Left ventricle myocardium inferior (tissue), 1 donor: ENCODE data around the gene INTS2. TPM values are rescaled to one million over a fixed set of nuclear protein-coding genes. Genes with fewer than 3 reads are reported as not detected.

Experiments used
- DNase-seq: peaks from one replicate; pipeline ENCODE4 v3.0.0-alpha.2; 2020
- H3K27ac ChIP-seq: fragments of 200-600 bp; replicated peaks from 2 replicates; pipeline ENCODE4 v1.8.0; 2021
- H3K27me3 ChIP-seq: fragments of 200-600 bp; 2 replicates; pipeline ENCODE4 v1.8.0; 2021; ENCODE audit warnings: low read depth
- H3K36me3 ChIP-seq: fragments of 200-600 bp; 2 replicates; pipeline ENCODE4 v1.8.0; 2021
- H3K4me1 ChIP-seq: fragments of 200-600 bp; 2 replicates; pipeline ENCODE4 v1.8.0; 2021
- H3K4me3 ChIP-seq: fragments of 200-600 bp; 2 replicates; pipeline ENCODE4 v1.8.0; 2021; ENCODE audit warnings: mild to moderate bottlenecking, moderate library complexity
- H3K9me3 ChIP-seq: fragments of 200-600 bp; replicated peaks from 2 replicates; pipeline ENCODE4 v1.8.0; 2021
- CTCF ChIP-seq: fragments of 200-600 bp; IDR thresholded peaks from 2 replicates; pipeline ENCODE4 v1.8.0; 2021; ENCODE audit warnings: antibody characterized with exemption, mild to moderate bottlenecking, borderline replicate concordance
- intact Hi-C: fragments of 100-400 bp; cut with micrococcal nuclease; formaldehyde crosslinking; loops from one replicate; pipeline ENCODE4 v1.11.0; 2022
- total RNA-seq: library from RNA; stranded (reverse); fragmentation: NEBNext Ultra II Directional; extraction: Animal tissue kit (Norgen Biotek cat#: 25700); gene quantifications from one replicate; pipeline ENCODE4 v1.2.1, GENCODE V29; 2021
- donor health status: DM: no; HTN: yes; CAD: no; lungs with severe emphysema.

Gene INTS2
- total RNA-seq, 1 donor from 2014 or later, result 10.9 TPM

DNA sequence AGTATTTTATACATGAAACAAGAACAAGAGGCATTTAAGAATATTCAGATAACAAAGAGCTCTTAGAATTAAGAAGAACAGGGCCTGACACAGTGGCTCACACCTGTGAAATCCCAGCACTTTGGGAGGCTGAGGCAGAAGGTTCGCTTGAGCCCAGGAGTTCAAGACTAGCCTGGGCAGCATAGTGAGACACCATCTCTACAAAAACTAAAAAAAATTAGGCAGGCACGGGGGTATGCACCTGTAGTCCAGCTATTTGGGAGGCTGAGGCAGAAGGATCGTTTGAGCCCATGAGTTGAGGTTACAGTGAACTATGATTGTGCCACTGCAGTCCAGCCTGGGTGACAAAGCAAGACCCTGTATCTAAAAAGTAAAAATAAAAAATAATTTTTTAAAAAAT is 52.0 kb downstream of the INTS2 start:
- Histone ChIP-seq H3K4me3 (no peak overlapping the region), H3K4me1 (no peaks in the 10 kb centered on the region), H3K36me3 (peaks cover 72% of the 10 kb centered on the region), H3K9me3 (no peaks in the 10 kb centered on the region), H3K27me3 (no peaks in the 10 kb centered on the region), H3K27ac (no peak overlapping the region)
- no peak for DNase-seq
- no peak for TF ChIP-seq CTCF
- intact Hi-C loops, result no loop called here

DNA sequence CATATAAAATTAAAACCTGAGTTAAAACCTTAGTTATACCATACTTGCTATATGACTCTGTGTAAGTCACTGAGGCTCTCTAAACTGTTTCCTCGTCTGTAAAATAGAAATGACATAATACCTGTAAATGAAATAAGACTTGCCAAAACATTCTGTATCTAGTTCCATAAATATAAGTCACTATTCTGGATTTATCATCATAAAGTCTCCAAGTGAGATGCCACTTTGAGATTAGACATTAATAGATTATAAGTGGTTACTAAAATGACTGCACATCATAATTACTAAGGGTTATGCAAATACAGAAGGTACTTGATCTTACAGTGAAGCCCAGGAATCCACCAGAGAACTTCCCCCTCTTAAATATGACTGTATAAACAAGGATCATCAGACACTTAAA is 52.5 kb downstream of the INTS2 start:
- DNase-seq, result no peak
- Histone ChIP-seq H3K36me3 (peaks cover 75% of the 10 kb centered on the region), H3K4me1 (no peaks in the 10 kb centered on the region), H3K4me3 (no peak overlapping the region), H3K27ac (no peak overlapping the region), H3K9me3 (no peaks in the 10 kb centered on the region), H3K27me3 (no peaks in the 10 kb centered on the region)
- intact Hi-C loops, result no loop called here
- no peak for TF ChIP-seq CTCF

- H3K4me3 ChIP-seq, result no peak overlapping the region
- H3K36me3 ChIP-seq, result peaks cover 77% of the 10 kb centered on the region
- H3K27me3 ChIP-seq, result no peaks in the 10 kb centered on the region
- no peak for TF ChIP-seq CTCF
- H3K27ac ChIP-seq, result no peak overlapping the region
- DNase-seq, result no peak
- no peaks in the 10 kb centered on the region for H3K9me3 ChIP-seq
- no peaks in the 10 kb centered on the region for H3K4me1 ChIP-seq
- intact Hi-C loops, result no loop called here
Observed at GRCh38 chr17:61874075-61874474, 53.7 kb downstream of the INTS2 start.

GRCh38 chr17:61872099-61872498 is 55.7 kb downstream of the INTS2 start:
- H3K9me3 ChIP-seq, result no peaks in the 10 kb centered on the region
- TF ChIP-seq CTCF, result no peak
- intact Hi-C loops, result no loop called here
- H3K27me3 ChIP-seq, result no peaks in the 10 kb centered on the region
- H3K4me3 ChIP-seq, result no peak overlapping the region
- no peaks in the 10 kb centered on the region for H3K4me1 ChIP-seq
- H3K36me3 ChIP-seq, result peaks cover 88% of the 10 kb centered on the region
- H3K27ac ChIP-seq, result no peak overlapping the region
- no peak for DNase-seq

GRCh38 chr17:61869138-61869537 is 58.6 kb downstream of the INTS2 start:
- H3K27me3 ChIP-seq, result no peaks in the 10 kb centered on the region
- TF ChIP-seq CTCF, result no peak
- no peak for DNase-seq
- intact Hi-C loops, result no loop called here
- H3K4me1 ChIP-seq, result peaks cover 3% of the 10 kb centered on the region
- H3K9me3 ChIP-seq, result no peaks in the 10 kb centered on the region
- no peak overlapping the region for H3K27ac ChIP-seq
- peaks cover 63% of the 10 kb centered on the region for H3K36me3 ChIP-seq
- no peak overlapping the region for H3K4me3 ChIP-seq

DNA sequence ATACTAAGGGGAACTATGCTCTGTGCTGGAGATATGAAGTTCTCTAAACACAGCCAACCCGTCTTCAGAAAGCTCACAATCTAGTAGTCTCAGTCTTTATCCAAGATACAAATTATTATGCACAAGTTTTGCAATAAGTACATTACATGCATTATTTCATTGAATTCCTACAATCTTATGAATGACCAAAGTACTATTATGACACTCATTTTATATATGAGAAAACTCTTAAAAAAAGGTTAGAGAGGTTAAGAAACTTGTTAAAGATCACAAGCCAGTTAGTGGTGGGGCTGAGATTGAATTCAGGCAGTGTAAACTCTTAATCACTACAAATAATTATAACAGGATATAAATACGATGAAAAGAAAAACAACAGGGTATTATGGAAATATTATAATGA is 59.7 kb downstream of the INTS2 start:
- Histone ChIP-seq H3K27me3 (no peaks in the 10 kb centered on the region), H3K9me3 (no peaks in the 10 kb centered on the region), H3K4me3 (no peak overlapping the region), H3K27ac (no peak overlapping the region), H3K36me3 (peaks cover 56% of the 10 kb centered on the region), H3K4me1 (peaks cover 11% of the 10 kb centered on the region)
- intact Hi-C loops, result no loop called here
- no peak for TF ChIP-seq CTCF
- no peak for DNase-seq
